ENCODE data around the gene ARNT2.

The ARNT2 gene

GRCh38 chr15:80462111-80462510, 57.9 kb downstream of the ARNT2 start (continued):
- TF ChIP-seq PATZ1 (CRISPR knock-in tag; IDR thresholded peaks at IDR 0.05; ENCODE audit: borderline replicate concordance) = no peak

GRCh38 chr15:80462836-80463512, 58.8 kb downstream of the ARNT2 start:
- no peak for TF ChIP-seq TSHZ2 (CRISPR knock-in tag; IDR thresholded peaks at IDR 0.05)
- TF ChIP-seq PATZ1 (CRISPR knock-in tag; IDR thresholded peaks at IDR 0.05; ENCODE audit: borderline replicate concordance) = no peak
- no peak for TF ChIP-seq ESRRG (CRISPR knock-in tag; IDR thresholded peaks at IDR 0.05)
- TF ChIP-seq POU6F1 (CRISPR knock-in tag; IDR thresholded peaks at IDR 0.05; ENCODE audit: borderline replicate concordance, low read depth) = no peak
- no peak for TF ChIP-seq ZFP30 (CRISPR knock-in tag; IDR thresholded peaks at IDR 0.05)
- no peak for TF ChIP-seq BACH2 (CRISPR knock-in tag; IDR thresholded peaks at IDR 0.05; ENCODE audit: borderline replicate concordance)
- TF ChIP-seq PPARA (CRISPR knock-in tag; IDR thresholded peaks at IDR 0.05; ENCODE audit: borderline replicate concordance) = no peak
- TF ChIP-seq ZC3H10 (CRISPR knock-in tag; IDR thresholded peaks at IDR 0.05) = no peak
- TF ChIP-seq ARNTL (CRISPR knock-in tag; IDR thresholded peaks at IDR 0.05; ENCODE audit: borderline replicate concordance, low read depth) = no peak
- no peak for TF ChIP-seq CSDC2 (CRISPR knock-in tag; IDR thresholded peaks at IDR 0.05)
- TF ChIP-seq SNAI2 (CRISPR knock-in tag; IDR thresholded peaks at IDR 0.05) = no peak
- no peak for TF ChIP-seq CREB5 (CRISPR knock-in tag; IDR thresholded peaks at IDR 0.05; ENCODE audit: low read depth)
- TF ChIP-seq TCF4 (CRISPR knock-in tag; IDR thresholded peaks at IDR 0.05; ENCODE audit: borderline replicate concordance) = no peak
- TF ChIP-seq TOX (CRISPR knock-in tag; IDR thresholded peaks at IDR 0.05; ENCODE audit: borderline replicate concordance) = no peak
- TF ChIP-seq ISL1 (CRISPR knock-in tag; IDR thresholded peaks at IDR 0.05) = no peak
- no peak for TF ChIP-seq ZNF8 (CRISPR knock-in tag; IDR thresholded peaks at IDR 0.05)
- no peak for TF ChIP-seq ZNF565 (CRISPR knock-in tag; conservative IDR thresholded peaks at IDR 0.05; ENCODE audit: low read depth)
- TF ChIP-seq GLIS3 (CRISPR knock-in tag; IDR thresholded peaks at IDR 0.05) = no peak
- TF ChIP-seq RARB (CRISPR knock-in tag; IDR thresholded peaks at IDR 0.05) = no peak
- ATAC-seq = no peak

GRCh38 chr15:80464951-80465625, 60.9 kb downstream of the ARNT2 start:
- TF ChIP-seq ZNF70 (CRISPR knock-in tag; IDR thresholded peaks at IDR 0.05) (no peak), CSDC2 (CRISPR knock-in tag; IDR thresholded peaks at IDR 0.05) (no peak), GLIS3 (CRISPR knock-in tag; IDR thresholded peaks at IDR 0.05) (no peak), CREB5 (CRISPR knock-in tag; IDR thresholded peaks at IDR 0.05; ENCODE audit: low read depth) (no peak), OSR1 (CRISPR knock-in tag; IDR thresholded peaks at IDR 0.05) (no peak), ESRRG (CRISPR knock-in tag; IDR thresholded peaks at IDR 0.05) (no peak), ZFP30 (CRISPR knock-in tag; IDR thresholded peaks at IDR 0.05) (no peak)
- peak; percentile 45; the same call in 2 of the 3 replicates for ATAC-seq
